Measurements from ENCODE around the gene TREML2.

The TREML2 gene

GRCh38 chr6:41153992-41154625 is 46.8 kb downstream of the TREML2 start, which contains the start of gene TREML1:
TSS of gene TREML1 (minus strand) at chr6:41154347. CDS start at chr6:41154288, 59 bp downstream.
- FAIRE-seq (no peak), DNase-seq (ENCODE audit: insufficient read length, low spot score) (no peak)

- no peak for DNase-seq (ENCODE audit: insufficient read length, low spot score)
- no peak for FAIRE-seq
Measured at GRCh38 chr6:41153451-41153850, 47.5 kb downstream of the TREML2 start.

- FAIRE-seq, result no peak
- no peak for DNase-seq (ENCODE audit: insufficient read length, low spot score)
Measured at GRCh38 chr6:41150671-41151070, 50.3 kb downstream of the TREML2 start.

- no peak for FAIRE-seq
Measured at GRCh38 chr6:41147917-41148316, 53.0 kb downstream of the TREML2 start.

More at GRCh38 chr6:41147917-41148316, 53.0 kb downstream of the TREML2 start:
- DNase-seq (ENCODE audit: insufficient read length, low spot score), result no peak
